Ovary (tissue), 3 donors: ENCODE data around the gene NR5A2.

Experiments
- CTCF ChIP-seq, 3 donors: fragments of 450-650 bp in 2 of 3; fragments of 200-600 bp in 1 of 3; IDR thresholded peaks; one replicate each; pipeline versions ENCODE4 v1.5.1 to v1.8.0; 2016 to 2022; ENCODE audit warnings: antibody characterized with exemption in 3 of 3, mild to moderate bottlenecking in 1 of 3
- EP300 ChIP-seq: sonication (generic); formaldehyde crosslinking; IDR thresholded peaks from one replicate; pipeline ENCODE4 v1.6.1; 2017; ENCODE audit warnings: antibody characterized with exemption
- POLR2A ChIP-seq: fragments of 450-650 bp; IDR thresholded peaks from one replicate; pipeline ENCODE4 v1.6.1; 2017; ENCODE audit warnings: antibody characterized with exemption, mild to moderate bottlenecking, moderate library complexity
- donor health status: DM: no; HTN: no; CAD: no.

GRCh38 chr1:200035956-200036618 is 8.6 kb downstream of the NR5A2 start:
- TF ChIP-seq CTCF (IDR thresholded peaks at IDR 0.05) (no peak), POLR2A (no peak), EP300 (no peak)
